ENCODE data around the gene OTULIN. TPM values are rescaled to one million over a fixed set of nuclear protein-coding genes. Genes with fewer than 3 reads are reported as not detected.

Gene OTULIN
- total and polyA plus RNA-seq, 2 of the 8 experiments (the other 6 are each of a cell fraction or from before 2014, with no cell fraction given) = 5.2 to 34.8 TPM

- Histone ChIP-seq H3K9ac (replicated peaks in 1 of 4; ENCODE audit: extremely low read depth in 1 of 4, low read depth in 3 of 4, low read length in 3 of 4) (no peak overlapping the region), H2BK120ac (replicated peaks; ENCODE audit: low read depth, low read length) (no peak overlapping the region), H2BK15ac (ENCODE audit: low read length) (no peak overlapping the region), H2BK5ac (ENCODE audit: low read depth, low read length) (no peak overlapping the region), H3K9me3 (ENCODE audit: insufficient read depth in 2 of 2, low read depth in 1 of 2, low read length in 1 of 2) (no peaks in the 10 kb centered on the region), H3K23me2 (ENCODE audit: low read depth, low read length) (peaks cover 6% of the 10 kb centered on the region; the same call in 1 of the 2 replicates), H3K79me2 (ENCODE audit: control insufficient read depth in 1 of 2, insufficient read depth in 2 of 2, low read length in 2 of 2) (peaks cover 0 to 50% of the 10 kb centered on the region in 2 experiments; a peak in 2 of 4 replicates), H4K20me1 (replicated peaks in 1 of 2; ENCODE audit: control insufficient read depth in 1 of 2, insufficient read depth in 2 of 2, low read length in 2 of 2) (peaks cover 0 to 5% of the 10 kb centered on the region in 2 experiments), H3K18ac (ENCODE audit: extremely low read depth, low read length) (no peak overlapping the region), H4K5ac (ENCODE audit: insufficient read length, low read depth, low read length) (no peak overlapping the region), H2AFZ (ENCODE audit: low read length) (no peak overlapping the region), H3K14ac (ENCODE audit: insufficient read length) (no peak overlapping the region), H4K91ac (replicated peaks; ENCODE audit: insufficient read length, low read length) (no peak overlapping the region), H3K4me1 (replicated peaks in 1 of 4; ENCODE audit: control insufficient read depth in 3 of 4, insufficient read depth in 4 of 4, low read length in 3 of 4) (peaks cover 3 to 10% (median 8%) of the 10 kb centered on the region in 4 experiments; a peak in 5 of 7 replicates), H3K79me1 (ENCODE audit: low read depth, low read length) (peaks cover 6% of the 10 kb centered on the region; the same call in 1 of the 2 replicates), H3K56ac (replicated peaks; ENCODE audit: insufficient read length, low read depth, low read length) (no peak overlapping the region), H3K4me2 (ENCODE audit: insufficient read depth in 1 of 2, low read depth in 2 of 2, low read length in 2 of 2) (peak overlapping the region in 1 of 2 experiments; percentile 92; a peak in 1 of 4 replicates), H3K4ac (replicated peaks; ENCODE audit: insufficient read length, low read depth, low read length) (no peak overlapping the region), H3K36me3 (ENCODE audit: control insufficient read depth in 2 of 4, insufficient read depth in 4 of 4, low read length in 3 of 4) (no peaks in the 10 kb centered on the region), H3K23ac (ENCODE audit: insufficient read length) (no peak overlapping the region), H2BK12ac (ENCODE audit: low read depth, low read length) (no peak overlapping the region), H3K27me3 (replicated peaks in 1 of 4; ENCODE audit: control insufficient read depth in 3 of 4, extremely low read depth in 1 of 4, insufficient read depth in 3 of 4, low read length in 3 of 4) (peaks cover 0 to 19% (median 14%) of the 10 kb centered on the region in 4 experiments; a peak in 6 of 7 replicates), H3K4me3 (ENCODE audit: extremely low read depth in 1 of 4, insufficient read depth in 2 of 4, low read depth in 3 of 4, low read length in 4 of 4) (no peak overlapping the region), H2BK20ac (ENCODE audit: low read length) (no peak overlapping the region), H4K8ac (ENCODE audit: extremely low read depth, insufficient read depth, low read length) (no peak overlapping the region), H3K27ac (ENCODE audit: low read depth, low read length) (no peak overlapping the region), H2AK5ac (ENCODE audit: low read depth, low read length) (no peak overlapping the region)
- 75% methylated on average over 2 of the region's 2 CpGs; no CpG with 5 or more reads in 1 of the 2 experiments for WGBS, 2 experiments (ENCODE audit: extremely low coverage in 1 of 2, insufficient coverage in 1 of 2, insufficient read length in 1 of 2, insufficient replicate concordance in 2 of 2, low coverage in 1 of 2, low lambda C conversion rate in 2 of 2, missing lambda C conversion rate in 1 of 2)
- ChIA-PET CTCF (ENCODE audit: partially characterized antibody) (interaction anchor here (1.0 to 1.8 kb wide), 5 partner anchors 13 to 348 kb away, joined by 3 to 7 read pairs (median 5); no protein-coding TSS in a partner anchor), POLR2A (ENCODE audit: partially characterized antibody) (interaction anchor here (0.7 kb wide), 1 partner anchor 62 kb away, joined by 3 read pairs; no protein-coding TSS in a partner anchor)
- no peak for FAIRE-seq
- no peak for DNase-seq (ENCODE audit: low read depth in 1 of 2, low spot score in 2 of 2)
- TF ChIP-seq CTBP2 (IDR thresholded peaks at IDR 0.05; ENCODE audit: borderline replicate concordance, insufficient read depth, insufficient read length, low read length) (no peak), SIN3A (conservative IDR thresholded peaks at IDR 0.05 in 1 of 2, IDR thresholded peaks at IDR 0.05 in 1 of 2; ENCODE audit: low read depth in 1 of 2, low read length in 2 of 2) (no peak), EP300 (IDR thresholded peaks at IDR 0.05; ENCODE audit: borderline replicate concordance in 1 of 2, low read depth in 2 of 2, low read length in 2 of 2) (no peak), FOSL1 (IDR thresholded peaks at IDR 0.05; ENCODE audit: insufficient read depth, low read depth, low read length) (no peak), POLR2A (IDR thresholded peaks at IDR 0.05; ENCODE audit: control extremely low read depth in 1 of 2, low read depth in 2 of 2, low read length in 2 of 2) (no peak), BACH1 (IDR thresholded peaks at IDR 0.05; ENCODE audit: low read length) (no peak), TAF7 (optimal IDR thresholded peaks at IDR 0.05; ENCODE audit: borderline replicate concordance, low read depth, low read length) (no peak), POU5F1 (IDR thresholded peaks at IDR 0.05; ENCODE audit: low read depth, low read length) (no peak)
Measured at GRCh38 chr5:14666357-14666756, 1.8 kb downstream of the OTULIN start.
